CD4-positive, CD25-positive, alpha-beta regulatory T cell (primary cell): Measurements from ENCODE around the gene ODR4. TPM values are rescaled to one million over a fixed set of nuclear protein-coding genes. Genes with fewer than 3 reads are reported as not detected.
"Not testable (repeated sequence)": the region's sequence is repeated elsewhere in the genome, so short reads cannot be mapped to it uniquely, and the experiment has no call there.

Source experiments
- ATAC-seq, 2 donors: fragments of 150-1000 bp; cut with Tn5 transposase; one replicate each; pipeline ENCODE4 v1.10.0; 2021; ENCODE audit warnings: low read depth in 2 of 2, moderate number of reproducible peaks in 2 of 2, moderate library complexity in 1 of 2
- DNase-seq, 3 donors: peaks; one replicate each; pipeline versions ENCODE4 v3.0.0 to v3.0.0-alpha.2; 2012 to 2022; ENCODE audit warnings: mixed read lengths in 1 of 3
- H3K27ac ChIP-seq: one replicate; pipeline ENCODE4 v1.7.0; 2013; ENCODE audit warnings: mild to moderate bottlenecking, low read length; ENCODE audit not compliant: insufficient read depth, poor library complexity, severe bottlenecking
- H3K27me3 ChIP-seq: one replicate; pipeline ENCODE4 v1.7.0; 2013; ENCODE audit warnings: low read length; ENCODE audit not compliant: control insufficient read depth, insufficient read depth
- H3K36me3 ChIP-seq: one replicate; pipeline ENCODE4 v1.7.0; 2013; ENCODE audit warnings: mild to moderate bottlenecking, low read length, moderate library complexity; ENCODE audit not compliant: control insufficient read depth, insufficient read depth
- H3K4me1 ChIP-seq: 2 replicates; pipeline ENCODE4 v1.7.0; 2013; ENCODE audit warnings: mild to moderate bottlenecking, low read length; ENCODE audit not compliant: insufficient read depth, control insufficient read depth, poor library complexity, severe bottlenecking
- H3K4me3 ChIP-seq: one replicate; pipeline ENCODE4 v1.7.0; 2013; ENCODE audit warnings: low read depth, mild to moderate bottlenecking, low read length, moderate library complexity
- H3K9me3 ChIP-seq, 2 experiments: 1 replicate in 1 of 2; 2 replicates in 1 of 2; pipeline ENCODE4 v1.7.0; 2013; ENCODE audit warnings: low read length in 2 of 2, mild to moderate bottlenecking in 1 of 2, moderate library complexity in 1 of 2; ENCODE audit not compliant: control insufficient read depth in 2 of 2
- H3K27ac Mint-ChIP-seq, 3 donors: one replicate each; pipeline ENCODE4 v1.8.0; 2020 to 2022; ENCODE audit warnings: mild to moderate bottlenecking in 3 of 3, mixed read lengths in 3 of 3, moderate library complexity in 2 of 3
- H3K27me3 Mint-ChIP-seq: one replicate; pipeline ENCODE4 v1.8.0; 2022; ENCODE audit warnings: mild to moderate bottlenecking, mixed read lengths
- H3K36me3 Mint-ChIP-seq: one replicate; pipeline ENCODE4 v1.8.0; 2020; ENCODE audit warnings: mixed read lengths
- H3K4me1 Mint-ChIP-seq, 4 donors: one replicate each; pipeline ENCODE4 v1.8.0; 2020 to 2022; ENCODE audit warnings: mixed read lengths in 4 of 4, mild to moderate bottlenecking in 1 of 4
- H3K4me3 Mint-ChIP-seq, 4 donors: one replicate each; pipeline ENCODE4 v1.8.0; 2020 to 2022; ENCODE audit warnings: mild to moderate bottlenecking in 4 of 4, mixed read lengths in 4 of 4, moderate library complexity in 3 of 4
- H3K9me3 Mint-ChIP-seq, 7 donors: one replicate each; pipeline ENCODE4 v1.8.0; 2020 to 2022; ENCODE audit warnings: mixed read lengths in 7 of 7, mild to moderate bottlenecking in 3 of 7, moderate library complexity in 2 of 7
- polyA plus RNA-seq, 4 donors: library from polyadenylated mRNA; unstranded; fragments of 300-500 nt; fragmentation: Illumina TruSeq; gene quantifications; one replicate each; pipeline ENCODE4 v1.2.3, GENCODE V29; 2021
- total RNA-seq: library from RNA; stranded (reverse); gene quantifications from one replicate; pipeline ENCODE4 v1.2.3, GENCODE V29; 2022

The ODR4 gene
- total and polyA plus RNA-seq, 5 donors from 2014 or later = 5.9 to 26.4 (median 8.2) TPM

DNA sequence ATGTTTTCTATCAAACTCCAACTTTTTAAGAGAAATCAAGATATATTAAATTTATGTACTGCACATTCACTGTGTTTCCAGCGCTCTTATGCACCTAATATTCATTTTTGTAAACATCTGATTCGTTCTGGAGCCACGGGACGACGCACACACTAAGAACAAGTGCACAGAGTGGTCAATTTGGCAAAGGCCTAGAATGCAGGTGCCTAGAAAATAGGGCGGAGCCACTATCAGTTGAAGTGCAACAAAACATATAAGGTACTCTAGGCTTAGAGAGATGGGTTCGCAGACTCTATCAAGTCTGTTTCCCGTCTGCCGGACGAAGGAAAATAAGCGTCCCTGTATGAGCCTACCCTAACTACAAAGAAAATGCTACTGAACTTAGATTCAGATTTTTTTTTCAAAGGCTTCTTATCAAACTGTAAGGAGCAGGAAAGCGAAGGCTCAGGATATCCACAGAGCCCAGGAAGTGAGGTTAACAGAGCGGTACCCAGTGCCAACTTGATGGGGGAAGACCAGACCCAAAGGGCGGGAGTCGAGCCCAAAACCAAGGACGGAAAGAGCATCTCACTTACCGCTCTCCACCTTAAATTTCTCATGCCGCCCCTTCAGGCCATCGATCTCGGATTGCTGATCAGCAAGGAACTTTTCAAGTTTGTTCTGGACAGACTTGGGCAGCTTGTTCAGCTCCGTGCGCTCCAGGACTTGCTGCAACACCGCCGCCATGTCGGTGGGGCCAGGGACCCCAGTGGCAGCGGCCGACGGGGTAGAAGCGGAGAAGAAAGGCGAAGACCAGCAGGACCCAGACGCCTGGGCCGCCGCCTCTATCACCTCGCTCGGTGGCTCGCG, 1.1 kb upstream of the ODR4 start:
- Mint-ChIP-seq H3K4me3 (peak overlapping the region; percentile 85 to 99 (median 96)), H3K4me1 (peaks cover 31 to 70% (median 42%) of the 10 kb centered on the region in 4 donors), H3K27ac (peak overlapping the region; percentile 97 to 99 (median 98)), H3K27me3 (no peaks in the 10 kb centered on the region), H3K9me3 (peaks cover 0 to 2% (median 0%) of the 10 kb centered on the region in 7 donors), H3K36me3 (peaks cover 16% of the 10 kb centered on the region)
- Histone ChIP-seq H3K36me3 (peaks cover 30% of the 10 kb centered on the region), H3K4me3 (peak overlapping the region; percentile 98), H3K27me3 (no peaks in the 10 kb centered on the region), H3K4me1 (peaks cover 40% of the 10 kb centered on the region), H3K9me3 (no peaks in the 10 kb centered on the region), H3K27ac (peak overlapping the region; percentile 95)
- DNase-seq = peak; percentile 9 to 71 (median 30)
- peak in 1 of 2 donors; percentile 1 for ATAC-seq

DNA sequence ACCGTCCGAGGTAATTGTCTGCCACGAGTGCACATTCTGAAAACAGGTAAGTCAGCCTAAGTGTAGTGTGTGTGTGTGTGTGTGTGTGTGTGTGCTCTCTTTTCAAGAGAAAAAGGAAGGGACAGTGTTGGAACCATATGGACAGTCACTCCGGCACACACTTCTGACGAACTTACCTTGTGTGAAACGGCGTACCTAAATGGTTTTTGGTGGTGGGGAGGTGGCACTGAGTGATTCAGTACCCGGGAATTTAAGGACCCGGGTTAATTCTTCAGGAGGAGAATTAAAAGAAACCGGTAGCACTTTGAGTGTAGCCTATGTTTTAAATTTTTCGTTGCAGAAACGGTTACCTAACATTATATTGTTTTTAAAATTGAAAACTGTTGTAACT, 286 bp downstream of the ODR4 start:
- peaks cover 24% of the 10 kb centered on the region for H3K36me3 ChIP-seq
- H3K36me3 Mint-ChIP-seq = peaks cover 17% of the 10 kb centered on the region
- peak overlapping the region; percentile 95 for H3K27ac ChIP-seq
- H3K4me3 ChIP-seq = peak overlapping the region; percentile 94
- no peaks in the 10 kb centered on the region for H3K27me3 Mint-ChIP-seq
- H3K9me3 Mint-ChIP-seq = peaks cover 0 to 2% (median 0%) of the 10 kb centered on the region in 7 donors
- ATAC-seq (peak in 1 of 2 donors; percentile 2), DNase-seq (no peak)
- peak overlapping the region; percentile 85 to 99 (median 96) for H3K4me3 Mint-ChIP-seq
- peaks cover 40% of the 10 kb centered on the region for H3K4me1 ChIP-seq
- peaks cover 29 to 63% (median 38%) of the 10 kb centered on the region in 4 donors for H3K4me1 Mint-ChIP-seq
- no peaks in the 10 kb centered on the region for H3K9me3 ChIP-seq
- H3K27ac Mint-ChIP-seq = peak overlapping the region; percentile 97 to 99 (median 98)
- no peaks in the 10 kb centered on the region for H3K27me3 ChIP-seq

DNA sequence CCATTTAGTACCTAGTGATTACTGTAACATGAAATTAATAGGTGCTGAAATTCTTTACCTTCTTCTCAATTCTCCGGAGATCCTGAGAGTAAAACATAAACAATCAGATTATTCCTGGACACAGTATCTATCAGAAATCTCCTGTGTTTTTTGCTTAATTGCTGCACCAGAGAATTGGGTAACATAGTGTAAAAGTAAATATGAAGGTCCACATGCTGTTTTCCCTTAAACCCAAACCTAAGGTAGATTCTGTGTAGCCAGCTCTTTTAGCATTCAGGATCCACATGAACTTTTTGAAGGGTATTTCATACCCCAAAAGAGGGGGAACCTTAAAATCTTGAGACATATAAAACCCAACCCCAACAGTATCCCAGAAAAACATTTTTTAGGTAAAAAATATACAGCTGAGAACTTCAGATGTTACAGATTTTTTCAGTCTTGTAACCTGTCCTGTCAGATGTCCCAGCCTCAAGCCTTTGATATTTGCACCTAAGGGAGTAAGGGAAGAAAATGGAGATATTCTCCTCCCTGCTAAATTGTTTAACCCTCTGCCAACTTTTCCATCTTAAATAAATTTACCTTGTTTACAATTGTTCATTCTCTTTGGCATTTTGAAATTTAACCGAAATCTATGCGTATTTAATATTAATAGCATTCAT, 11.2 kb downstream of the ODR4 start:
- H3K36me3 Mint-ChIP-seq = peaks cover 16% of the 10 kb centered on the region
- DNase-seq (no peak), ATAC-seq (no peak)
- H3K27ac Mint-ChIP-seq = no peak overlapping the region
- no peaks in the 10 kb centered on the region for H3K9me3 Mint-ChIP-seq
- Histone ChIP-seq H3K9me3 (no peaks in the 10 kb centered on the region), H3K36me3 (peaks cover 49% of the 10 kb centered on the region), H3K27me3 (no peaks in the 10 kb centered on the region), H3K4me3 (no peak overlapping the region), H3K27ac (no peak overlapping the region), H3K4me1 (peaks cover 4% of the 10 kb centered on the region)
- H3K4me3 Mint-ChIP-seq = no peak overlapping the region
- H3K4me1 Mint-ChIP-seq = peaks cover 4 to 12% (median 9%) of the 10 kb centered on the region in 4 donors
- no peaks in the 10 kb centered on the region for H3K27me3 Mint-ChIP-seq

DNA sequence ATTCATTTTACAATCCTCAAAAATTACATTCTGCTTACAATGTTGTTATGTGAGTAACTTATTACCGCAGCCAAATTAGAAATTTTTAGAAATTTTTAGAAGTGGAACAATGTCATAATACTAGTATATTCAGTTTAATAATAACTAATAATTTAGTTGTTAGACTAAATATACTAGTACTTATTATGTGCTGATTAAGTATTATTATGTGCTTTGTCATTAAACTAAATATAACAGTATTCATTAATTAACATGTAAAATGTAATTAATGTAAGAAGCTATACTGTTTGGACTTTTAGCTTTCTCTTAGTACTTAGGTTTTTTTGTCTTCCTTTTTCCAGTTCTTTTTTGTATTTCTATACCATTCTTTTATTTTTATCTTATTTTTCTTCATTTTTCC, 15.3 kb downstream of the ODR4 start:
- DNase-seq (no peak), ATAC-seq (no peak)
- no peak overlapping the region for H3K4me3 Mint-ChIP-seq
- peaks cover 8 to 19% (median 12%) of the 10 kb centered on the region in 4 donors for H3K4me1 Mint-ChIP-seq
- H3K27ac ChIP-seq = peak overlapping the region; percentile 56
- no peaks in the 10 kb centered on the region for H3K27me3 Mint-ChIP-seq
- no peaks in the 10 kb centered on the region for H3K9me3 Mint-ChIP-seq
- no peaks in the 10 kb centered on the region for H3K27me3 ChIP-seq
- H3K36me3 ChIP-seq = peaks cover 51% of the 10 kb centered on the region
- peaks cover 26% of the 10 kb centered on the region for H3K36me3 Mint-ChIP-seq
- H3K27ac Mint-ChIP-seq = no peak overlapping the region
- H3K4me3 ChIP-seq = no peak overlapping the region
- no peaks in the 10 kb centered on the region for H3K9me3 ChIP-seq
- H3K4me1 ChIP-seq = peaks cover 4% of the 10 kb centered on the region

DNA sequence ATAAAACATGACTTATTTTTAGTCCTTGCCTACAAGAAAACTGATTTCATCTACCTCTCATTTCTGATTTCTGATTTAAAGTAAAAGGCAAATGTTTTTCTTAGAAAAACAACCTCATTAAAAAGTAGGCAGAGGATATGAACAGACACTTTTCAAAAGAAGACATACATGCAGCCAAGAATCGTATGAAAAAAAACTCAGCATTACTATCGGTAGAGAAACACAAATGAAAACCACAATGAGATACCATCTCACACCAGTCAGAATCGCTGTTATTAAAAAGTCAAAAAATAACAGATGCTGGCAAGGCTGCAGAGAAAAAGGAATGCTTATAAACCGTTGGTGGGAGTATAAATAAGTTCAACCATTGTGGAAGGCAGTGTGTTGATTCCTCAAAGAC, 16.2 kb downstream of the ODR4 start:
- DNase-seq (peak in 2 of 3 donors; percentile 30 to 67), ATAC-seq (peak in 1 of 2 donors; percentile 8)
- peaks cover 27% of the 10 kb centered on the region for H3K36me3 Mint-ChIP-seq
- Histone ChIP-seq H3K36me3 (peaks cover 58% of the 10 kb centered on the region), H3K27me3 (no peaks in the 10 kb centered on the region), H3K9me3 (no peaks in the 10 kb centered on the region), H3K4me1 (peaks cover 4% of the 10 kb centered on the region), H3K27ac (peak overlapping the region; percentile 56), H3K4me3 (peak overlapping the region; percentile 42)
- H3K4me1 Mint-ChIP-seq = peaks cover 8 to 19% (median 12%) of the 10 kb centered on the region in 4 donors
- H3K4me3 Mint-ChIP-seq = peak overlapping the region in 2 of 4 donors; percentile 15 to 39
- no peaks in the 10 kb centered on the region for H3K9me3 Mint-ChIP-seq
- peak overlapping the region; percentile 38 to 75 (median 59) for H3K27ac Mint-ChIP-seq
- no peaks in the 10 kb centered on the region for H3K27me3 Mint-ChIP-seq

DNA sequence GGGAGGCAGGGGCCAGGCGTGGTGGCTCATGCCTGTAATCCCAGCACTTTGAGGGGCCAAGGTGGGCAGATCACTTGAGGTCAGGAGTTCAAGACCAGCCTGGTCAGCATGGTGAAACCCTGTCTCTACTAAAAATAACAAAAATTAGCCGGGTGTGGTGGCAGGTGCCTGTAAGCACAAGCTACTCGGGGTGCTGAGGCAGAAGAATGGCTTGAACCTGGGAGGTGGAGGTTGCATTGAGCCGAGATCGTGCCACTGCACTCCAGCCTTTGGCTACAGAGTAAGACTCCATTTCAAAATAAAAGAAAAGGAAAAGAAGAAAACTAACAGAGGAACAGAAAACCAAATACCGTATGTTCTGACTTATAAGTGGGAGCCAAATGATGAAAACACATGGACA, 17.1 kb downstream of the ODR4 start:
- not testable (repeated sequence) for DNase-seq, H3K4me1 ChIP-seq, H3K27me3 ChIP-seq, H3K27me3 Mint-ChIP-seq, H3K9me3 Mint-ChIP-seq, H3K27ac ChIP-seq, H3K4me3 ChIP-seq, H3K9me3 ChIP-seq, H3K4me3 Mint-ChIP-seq, ATAC-seq
- H3K36me3 ChIP-seq = peaks cover 63% of the 10 kb centered on the region
- Mint-ChIP-seq H3K27ac (peak overlapping the region in 1 of 3 donors; percentile 59), H3K4me1 (peaks cover 8 to 19% (median 12%) of the 10 kb centered on the region in 4 donors), H3K36me3 (peaks cover 22% of the 10 kb centered on the region)

DNA sequence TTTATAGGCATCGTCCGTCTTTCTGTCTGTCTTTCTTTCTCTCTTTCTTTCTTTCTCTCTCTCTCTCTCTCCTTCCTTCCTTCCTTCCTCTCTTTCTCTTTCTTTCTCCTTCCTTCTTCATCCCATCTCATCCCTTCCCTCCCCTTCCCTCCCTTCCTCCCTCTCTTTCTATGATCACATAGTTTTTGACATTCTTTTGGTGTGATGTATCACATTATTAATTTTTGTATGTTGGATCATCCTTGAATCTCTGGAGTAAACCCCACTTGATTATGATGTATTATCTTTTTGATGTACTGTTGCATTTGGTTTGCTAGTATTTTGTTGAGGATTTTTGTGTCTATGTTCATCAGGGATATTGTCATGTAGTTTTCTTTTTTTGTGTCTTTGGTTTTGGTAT, 25.8 kb downstream of the ODR4 start:
- peaks cover 49% of the 10 kb centered on the region for H3K36me3 ChIP-seq
- H3K4me3 Mint-ChIP-seq, H3K9me3 ChIP-seq, H3K27me3 Mint-ChIP-seq, H3K4me1 ChIP-seq, H3K9me3 Mint-ChIP-seq, H3K4me3 ChIP-seq, H3K27me3 ChIP-seq, ATAC-seq, H3K4me1 Mint-ChIP-seq, DNase-seq, H3K27ac ChIP-seq: not testable (repeated sequence)
- Mint-ChIP-seq H3K36me3 (peaks cover 29% of the 10 kb centered on the region), H3K27ac (peak overlapping the region in 2 of 3 donors; percentile 49 to 57)
